Naive thymus-derived CD8-positive, alpha-beta T cell (primary cell): Measurements from ENCODE around the gene PKNOX1. TPM values are rescaled to one million over a fixed set of nuclear protein-coding genes. Genes with fewer than 3 reads are reported as not detected.
"Not testable (repeated sequence)": the region's sequence is repeated elsewhere in the genome, so short reads cannot be mapped to it uniquely, and the experiment has no call there.

Source experiments
- ATAC-seq, 2 donors: fragments of 150-1000 bp; cut with Tn5 transposase in 1 of 2; sonication (Bioruptor Pico), chemical (Tn5 transposase) in 1 of 2; 1 replicate in 1 of 2; 2 replicates in 1 of 2; pipeline ENCODE4 v1.10.0; 2021; ENCODE audit warnings: mild to moderate bottlenecking in 2 of 2, moderate library complexity in 2 of 2
- POLR2A ChIA-PET: fragments of 350-600 bp; sonication (Branson Sonifier 250); formaldehyde crosslinking; loops from one replicate; lab custom pipeline; 2021; ENCODE audit warnings: antibody characterized with exemption; lab: Charles Lee
- DNase-seq, 10 donors: peaks; one replicate each; pipeline versions ENCODE4 v3.0.0 to v3.0.0-alpha.2; 2020 to 2022
- H3K27ac Mint-ChIP-seq, 10 donors: one replicate each; pipeline ENCODE4 v1.8.0; 2020 to 2022; ENCODE audit warnings: mild to moderate bottlenecking in 10 of 10, mixed read lengths in 10 of 10, moderate library complexity in 4 of 10, inconsistent platforms in 1 of 10
- H3K27me3 Mint-ChIP-seq, 5 donors: one replicate each; pipeline ENCODE4 v1.8.0; 2021 to 2022; ENCODE audit warnings: mixed read lengths in 5 of 5
- H3K36me3 Mint-ChIP-seq, 3 donors: one replicate each; pipeline ENCODE4 v1.8.0; 2020 to 2022; ENCODE audit warnings: mixed read lengths in 3 of 3, mild to moderate bottlenecking in 2 of 3, inconsistent platforms in 1 of 3
- H3K4me1 Mint-ChIP-seq, 4 donors: one replicate each; pipeline ENCODE4 v1.8.0; 2021 to 2022; ENCODE audit warnings: mixed read lengths in 4 of 4
- H3K4me3 Mint-ChIP-seq, 10 donors: one replicate each; pipeline ENCODE4 v1.8.0; 2020 to 2022; ENCODE audit warnings: mild to moderate bottlenecking in 10 of 10, mixed read lengths in 10 of 10, moderate library complexity in 6 of 10, inconsistent platforms in 1 of 10
- H3K9me3 Mint-ChIP-seq, 9 donors: one replicate each; pipeline ENCODE4 v1.8.0; 2020 to 2022; ENCODE audit warnings: mixed read lengths in 9 of 9, mild to moderate bottlenecking in 3 of 9, inconsistent platforms in 1 of 9, moderate library complexity in 1 of 9
- polyA plus RNA-seq, 3 donors: library from polyadenylated mRNA; unstranded; fragments of 300-500 nt; fragmentation: Illumina TruSeq; gene quantifications; one replicate each; pipeline ENCODE4 v1.2.3, GENCODE V29; 2021
- total RNA-seq, 8 experiments: library from RNA in 2 of 8; stranded (reverse) in 2 of 8; gene quantifications; one replicate each; pipeline ENCODE4 v1.2.3 and lab custom pipeline; 2021 to 2026

Gene PKNOX1
- total and polyA plus RNA-seq, 5 experiments from 2014 or later = 16.2 to 20.8 (median 18.6) TPM

- Mint-ChIP-seq H3K27me3 (no peaks in the 10 kb centered on the region), H3K36me3 (peaks cover 0 to 10% (median 0%) of the 10 kb centered on the region in 3 donors), H3K4me1 (peaks cover 5 to 28% (median 10%) of the 10 kb centered on the region in 4 donors), H3K27ac (peak overlapping the region in 1 of 10 donors; percentile 52), H3K4me3 (no peak overlapping the region), H3K9me3 (peaks cover 0 to 5% (median 0%) of the 10 kb centered on the region in 9 donors)
- POLR2A ChIA-PET = interaction anchor here (0.7 kb wide), 1 partner anchor 8 kb away, joined by 4 read pairs; no protein-coding TSS in a partner anchor
- ATAC-seq = no peak
- DNase-seq = no peak
Observed at GRCh38 chr21:42993051-42993712, 18.8 kb downstream of the PKNOX1 start.

GRCh38 chr21:42997053-42997452 is 22.7 kb downstream of the PKNOX1 start:
- DNase-seq (no peak), ATAC-seq (no peak)
- no peak overlapping the region for H3K27ac Mint-ChIP-seq
- H3K4me1 Mint-ChIP-seq = peaks cover 2 to 10% (median 5%) of the 10 kb centered on the region in 4 donors
- H3K36me3 Mint-ChIP-seq = peaks cover 6 to 12% (median 10%) of the 10 kb centered on the region in 3 donors
- H3K27me3 Mint-ChIP-seq = no peaks in the 10 kb centered on the region
- H3K9me3 Mint-ChIP-seq = peaks cover 0 to 14% (median 7%) of the 10 kb centered on the region in 9 donors
- no peak overlapping the region for H3K4me3 Mint-ChIP-seq
- POLR2A ChIA-PET = no interaction called here

DNA sequence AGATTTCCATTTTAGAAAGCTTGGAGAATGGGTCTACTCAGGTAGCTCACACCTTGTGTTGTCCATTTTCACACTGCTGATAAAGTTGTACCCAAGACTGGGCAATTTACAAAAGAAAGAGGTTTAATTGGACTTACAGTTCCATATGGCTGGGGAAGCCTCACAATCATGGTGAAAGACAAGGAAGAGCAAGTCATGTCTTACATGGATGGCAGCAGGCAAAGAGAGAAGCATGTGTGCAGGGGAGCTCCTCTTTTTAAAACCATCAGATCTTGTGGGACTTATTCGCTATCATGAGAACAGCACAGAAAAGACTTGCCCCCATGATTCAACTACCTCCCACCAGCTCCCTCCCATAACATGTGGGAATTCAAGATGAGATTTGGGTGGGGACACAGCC is 23.6 kb downstream of the PKNOX1 start:
- H3K27ac Mint-ChIP-seq, H3K4me3 Mint-ChIP-seq, H3K4me1 Mint-ChIP-seq: not testable (repeated sequence)

GRCh38 chr21:42999152-42999551 is 24.8 kb downstream of the PKNOX1 start:
- H3K27me3 Mint-ChIP-seq, POLR2A ChIA-PET, H3K4me1 Mint-ChIP-seq, ATAC-seq, H3K4me3 Mint-ChIP-seq, H3K27ac Mint-ChIP-seq, DNase-seq: not testable (repeated sequence)
- peaks cover 4 to 14% (median 6%) of the 10 kb centered on the region in 3 donors for H3K36me3 Mint-ChIP-seq
- H3K9me3 Mint-ChIP-seq = peaks cover 0 to 14% (median 7%) of the 10 kb centered on the region in 9 donors

More for the DNA sequence above, 23.6 kb downstream of the PKNOX1 start:
- Mint-ChIP-seq H3K36me3 (peaks cover 6 to 12% (median 8%) of the 10 kb centered on the region in 3 donors), H3K9me3 (peaks cover 0 to 14% (median 7%) of the 10 kb centered on the region in 9 donors)
- H3K27me3 Mint-ChIP-seq, POLR2A ChIA-PET, DNase-seq, ATAC-seq: not testable (repeated sequence)

GRCh38 chr21:43000041-43000440 is 25.7 kb downstream of the PKNOX1 start:
- H3K27me3 Mint-ChIP-seq, ATAC-seq, POLR2A ChIA-PET, DNase-seq, H3K4me3 Mint-ChIP-seq, H3K4me1 Mint-ChIP-seq: not testable (repeated sequence)
- Mint-ChIP-seq H3K27ac (peak overlapping the region in 1 of 10 donors; percentile 43), H3K36me3 (peaks cover 6 to 19% (median 13%) of the 10 kb centered on the region in 3 donors), H3K9me3 (peaks cover 0 to 14% (median 7%) of the 10 kb centered on the region in 9 donors)

DNA sequence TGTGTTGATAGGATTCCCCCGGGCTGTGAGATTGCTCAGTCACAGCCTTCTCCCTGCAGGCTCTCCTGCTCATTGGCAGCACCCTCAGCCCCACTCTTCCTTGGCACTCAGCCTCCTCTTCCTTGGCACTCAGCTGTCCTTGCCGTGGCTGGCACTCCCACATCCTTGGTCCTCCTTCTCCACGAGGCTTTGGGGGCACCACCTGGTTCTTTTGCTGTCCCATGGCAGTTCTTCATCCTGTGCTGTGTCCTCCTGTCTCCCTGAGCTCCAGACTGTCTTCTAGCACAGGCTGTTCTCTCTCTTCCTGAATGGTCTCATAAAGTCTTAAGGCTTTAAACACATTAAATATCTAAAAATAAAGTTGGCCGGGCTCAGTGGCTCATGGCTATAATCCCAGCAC is 27.0 kb downstream of the PKNOX1 start:
- POLR2A ChIA-PET = no interaction called here
- H3K27ac Mint-ChIP-seq = peak overlapping the region in 2 of 10 donors; percentile 67 to 74
- ATAC-seq = no peak

DNA sequence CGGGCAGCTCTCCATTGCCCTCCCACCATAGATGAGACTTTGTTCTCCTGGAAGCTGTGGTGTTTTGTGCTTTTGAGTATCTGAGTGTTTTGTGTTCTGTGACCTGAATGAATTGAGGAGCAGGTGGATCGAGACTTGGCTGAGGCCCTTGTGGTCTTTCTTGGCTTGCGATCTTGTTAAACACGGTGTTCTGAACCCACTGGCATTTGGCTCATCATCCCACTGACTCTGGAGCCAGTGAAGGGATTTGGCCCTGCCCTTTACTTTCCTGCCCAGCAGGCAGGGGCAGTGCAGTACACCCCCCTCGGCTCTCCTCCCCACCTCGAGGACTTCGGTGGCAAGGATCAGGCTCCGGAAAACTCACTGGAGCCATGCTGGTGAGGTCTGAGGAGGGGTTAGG is 30.6 kb downstream of the PKNOX1 start:
- no peaks in the 10 kb centered on the region for H3K27me3 Mint-ChIP-seq
- H3K36me3 Mint-ChIP-seq = peaks cover 4 to 50% (median 32%) of the 10 kb centered on the region in 3 donors
- POLR2A ChIA-PET = no interaction called here
- H3K27ac Mint-ChIP-seq = peak overlapping the region in 1 of 10 donors; percentile 73
- DNase-seq (no peak), ATAC-seq (no peak)
- peaks cover 0 to 10% (median 4%) of the 10 kb centered on the region in 9 donors for H3K9me3 Mint-ChIP-seq
- peaks cover 0 to 5% (median 4%) of the 10 kb centered on the region in 4 donors for H3K4me1 Mint-ChIP-seq
- no peak overlapping the region for H3K4me3 Mint-ChIP-seq

More for the DNA sequence above, 27.0 kb downstream of the PKNOX1 start:
- Mint-ChIP-seq H3K4me3 (no peak overlapping the region), H3K9me3 (peaks cover 0 to 14% (median 7%) of the 10 kb centered on the region in 9 donors), H3K27me3 (no peaks in the 10 kb centered on the region), H3K36me3 (peaks cover 6 to 26% (median 23%) of the 10 kb centered on the region in 3 donors), H3K4me1 (peaks cover 0 to 7% (median 5%) of the 10 kb centered on the region in 4 donors)
- DNase-seq = no peak

GRCh38 chr21:43005635-43006034 is 31.3 kb downstream of the PKNOX1 start:
- Mint-ChIP-seq H3K27ac (no peak overlapping the region), H3K27me3 (no peaks in the 10 kb centered on the region), H3K36me3 (peaks cover 0 to 55% (median 27%) of the 10 kb centered on the region in 3 donors), H3K4me3 (no peak overlapping the region), H3K9me3 (peaks cover 0 to 7% (median 0%) of the 10 kb centered on the region in 9 donors), H3K4me1 (peaks cover 0 to 5% (median 4%) of the 10 kb centered on the region in 4 donors)
- DNase-seq (no peak), ATAC-seq (no peak)
- POLR2A ChIA-PET = no interaction called here

DNA sequence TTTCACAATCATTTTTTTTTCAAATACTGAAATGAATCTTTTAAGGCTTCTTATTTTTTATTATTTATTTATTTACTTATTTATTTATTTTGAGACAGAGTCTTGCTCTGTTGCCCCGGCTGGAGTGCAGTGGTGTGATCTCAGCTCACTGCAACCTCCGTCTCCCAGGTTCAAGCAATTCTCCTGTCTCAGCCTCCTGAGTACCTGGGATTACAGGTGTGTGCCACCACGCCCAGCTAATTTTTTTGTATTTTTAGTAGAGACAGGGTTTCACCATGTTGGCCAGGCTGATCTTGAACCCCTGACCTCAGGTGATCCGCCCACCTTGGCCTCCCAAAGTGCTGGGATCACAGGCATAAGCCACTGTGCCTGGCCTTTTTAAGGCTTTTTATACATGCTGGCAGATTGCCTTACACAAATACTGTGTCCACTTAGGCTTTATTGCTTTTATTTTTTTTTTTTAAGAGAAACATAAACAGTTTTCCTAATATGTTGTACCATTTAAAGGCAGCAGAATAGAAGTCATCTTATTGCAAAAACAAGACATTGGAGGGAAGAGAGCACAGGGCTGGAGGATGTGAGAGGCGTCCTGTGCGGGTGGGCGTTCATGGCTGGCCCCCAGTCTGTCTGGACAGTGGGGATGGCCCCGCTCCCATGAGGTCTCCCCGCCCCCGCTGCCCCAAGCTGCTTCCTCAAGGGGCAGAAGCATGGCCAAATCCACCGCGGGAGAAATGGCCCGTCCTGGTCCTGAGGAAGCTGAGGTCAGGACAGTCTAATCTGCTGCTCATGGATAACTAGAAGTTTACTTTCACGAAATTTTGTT is 31.9 kb downstream of the PKNOX1 start:
- H3K27me3 Mint-ChIP-seq, DNase-seq, ATAC-seq, POLR2A ChIA-PET, H3K9me3 Mint-ChIP-seq, H3K4me3 Mint-ChIP-seq, H3K4me1 Mint-ChIP-seq, H3K27ac Mint-ChIP-seq: not testable (repeated sequence)
- peaks cover 0 to 59% (median 24%) of the 10 kb centered on the region in 3 donors for H3K36me3 Mint-ChIP-seq

DNA sequence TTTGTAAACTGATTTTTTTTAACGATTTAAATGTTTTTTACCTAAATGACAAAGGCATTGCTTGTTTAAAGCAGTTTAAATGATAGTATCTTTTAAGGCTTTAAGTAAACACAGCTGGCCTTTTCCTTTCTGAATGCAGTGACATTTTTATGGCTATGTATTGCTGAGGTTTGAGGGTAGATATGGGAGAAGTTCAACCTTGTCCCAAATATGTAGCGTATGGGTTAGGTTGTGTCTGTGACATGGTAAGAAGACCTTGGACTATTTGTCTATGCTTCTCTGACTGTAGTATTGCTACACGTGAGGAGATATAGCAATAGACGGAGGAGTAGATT is 32.5 kb downstream of the PKNOX1 start:
- Mint-ChIP-seq H3K9me3 (no peaks in the 10 kb centered on the region), H3K27ac (no peak overlapping the region), H3K36me3 (peaks cover 0 to 64% (median 26%) of the 10 kb centered on the region in 3 donors), H3K27me3 (no peaks in the 10 kb centered on the region), H3K4me3 (no peak overlapping the region), H3K4me1 (peaks cover 0 to 3% (median 0%) of the 10 kb centered on the region in 4 donors)
- no peak for ATAC-seq
- POLR2A ChIA-PET = no interaction called here
- no peak for DNase-seq

GRCh38 chr21:43012596-43012995 is 38.2 kb downstream of the PKNOX1 start:
- Mint-ChIP-seq H3K36me3 (peaks cover 0 to 82% (median 34%) of the 10 kb centered on the region in 3 donors), H3K9me3 (no peaks in the 10 kb centered on the region), H3K4me3 (no peak overlapping the region), H3K27ac (peak overlapping the region in 1 of 10 donors; percentile 53), H3K4me1 (peaks cover 0 to 15% (median 0%) of the 10 kb centered on the region in 4 donors), H3K27me3 (no peaks in the 10 kb centered on the region)
- no peak for ATAC-seq
- DNase-seq = no peak
- POLR2A ChIA-PET = interaction anchor here (0.6 kb wide), 1 partner anchor 25 kb away, joined by 4 read pairs; no protein-coding TSS in a partner anchor

- Mint-ChIP-seq H3K27ac (peak overlapping the region in 1 of 10 donors; percentile 46), H3K4me1 (peaks cover 0 to 15% (median 0%) of the 10 kb centered on the region in 4 donors), H3K27me3 (no peaks in the 10 kb centered on the region), H3K36me3 (peaks cover 0 to 87% (median 27%) of the 10 kb centered on the region in 3 donors), H3K4me3 (peak overlapping the region in 1 of 10 donors; percentile 56), H3K9me3 (no peaks in the 10 kb centered on the region)
- no peak for ATAC-seq
- POLR2A ChIA-PET = no interaction called here
- DNase-seq = no peak
Observed at GRCh38 chr21:43015906-43016540, 41.7 kb downstream of the PKNOX1 start.
